NCI-H526 treated with DMSO at 0.1 percent for 48 hours (cell line): ENCODE results near the gene NGFR.

Source experiments
- DNase-seq: peaks from one replicate; lab custom pipeline; 2025; lab: John Stamatoyannopoulos, UW

Gene NGFR

DNA sequence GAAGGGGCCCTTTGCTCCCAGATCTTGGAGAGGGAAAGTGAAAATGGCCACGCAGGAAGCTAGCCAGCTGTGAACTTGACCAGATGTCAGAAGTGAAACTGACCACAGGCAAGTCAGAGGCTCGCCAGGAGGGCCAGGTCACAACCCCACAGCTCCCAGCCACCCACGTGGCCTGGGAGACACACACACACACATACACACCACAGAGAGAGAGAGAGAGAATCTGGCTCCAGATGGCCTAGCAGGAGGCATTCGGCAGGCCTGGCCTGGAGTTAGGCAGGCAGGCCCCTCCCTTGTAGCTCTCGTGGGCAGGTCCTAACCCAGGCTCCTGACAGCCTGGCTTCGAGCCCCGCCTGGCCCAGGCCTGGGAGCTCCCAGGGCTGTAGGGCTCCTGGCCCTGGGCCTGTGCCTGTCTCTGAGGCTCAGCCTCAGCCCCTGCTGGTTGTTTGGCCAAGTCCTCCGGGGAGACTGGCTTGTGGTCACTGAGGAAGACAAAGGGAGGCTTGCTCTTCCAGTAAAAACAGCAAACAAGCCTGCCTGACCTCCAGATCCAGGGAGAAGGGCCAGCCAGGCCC is 20.2 kb downstream of the NGFR start:
- DNase-seq, result no peak

DNA sequence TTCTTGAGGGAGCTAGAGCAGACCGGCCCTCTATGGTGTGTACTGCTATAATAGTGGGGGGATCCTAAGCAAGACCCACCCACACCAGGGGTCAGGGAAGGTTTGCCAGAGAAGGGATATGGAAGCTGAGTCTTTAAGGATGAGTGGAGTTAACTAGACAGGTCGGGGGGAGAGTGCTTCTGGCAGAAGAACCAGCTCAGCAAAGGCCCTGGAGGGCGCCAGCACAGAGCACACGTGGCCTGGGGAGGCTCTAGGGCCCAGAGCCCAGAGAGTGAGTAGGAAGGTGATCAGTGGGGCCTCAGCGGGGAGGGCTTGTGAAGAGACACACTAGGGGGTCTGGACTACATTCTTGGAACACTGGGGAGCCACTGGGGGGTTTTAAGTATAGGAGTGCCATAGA is 21.1 kb downstream of the NGFR start:
- no peak for DNase-seq

DNA sequence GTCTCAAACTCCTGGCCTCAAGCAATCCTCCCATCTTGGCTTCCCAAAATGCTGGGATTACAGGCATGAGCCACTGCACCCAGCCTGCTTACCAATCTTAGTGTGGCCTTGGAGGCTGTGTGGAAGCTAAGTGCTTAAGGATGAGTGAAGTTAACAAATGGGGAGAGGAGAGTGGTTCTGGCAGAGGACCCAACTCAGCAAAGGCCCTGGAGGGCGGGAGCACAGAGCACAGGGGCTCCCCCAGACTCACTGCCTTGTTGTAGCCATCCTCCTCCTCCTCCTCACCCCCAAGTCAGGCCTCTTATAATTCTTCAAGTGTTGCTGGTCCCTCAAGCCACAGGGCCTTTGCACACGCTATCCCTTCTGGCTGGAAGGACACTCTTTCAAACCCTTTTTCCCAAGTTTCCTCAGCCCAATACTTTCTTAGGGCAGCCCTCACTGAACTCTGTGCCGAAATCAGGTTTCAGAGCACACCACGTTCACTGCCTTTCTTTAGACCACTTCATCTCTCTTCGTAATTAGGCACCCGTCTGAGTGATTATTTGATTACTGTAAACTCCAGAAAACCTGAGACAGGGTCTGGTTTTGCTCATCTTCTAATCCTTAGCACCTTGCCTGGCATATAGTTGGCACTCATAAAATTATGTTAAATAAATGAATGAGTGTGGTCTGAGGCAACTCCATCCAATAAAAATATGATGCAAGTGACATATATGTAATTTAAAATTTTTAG is 23.4 kb downstream of the NGFR start:
- no peak for DNase-seq

DNA sequence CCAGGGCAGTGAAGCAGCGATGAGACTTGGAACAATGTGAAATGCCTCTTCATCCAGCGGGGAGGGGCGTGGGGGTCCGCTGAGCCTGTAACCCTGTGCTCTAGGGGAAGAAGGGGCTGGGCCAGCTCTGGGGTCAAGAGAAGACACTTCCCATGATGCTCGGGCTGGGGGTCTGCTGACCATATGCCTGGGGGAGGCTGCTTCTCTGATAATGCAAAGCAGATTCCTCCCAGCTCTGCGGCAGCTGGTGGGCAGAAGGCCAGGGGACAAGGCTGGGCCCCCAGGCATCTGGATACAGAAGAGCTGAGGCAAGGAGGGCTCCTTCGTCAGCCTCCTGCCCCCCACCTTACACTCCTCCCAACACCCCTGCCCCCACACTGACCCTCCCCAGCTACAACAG is 24.7 kb downstream of the NGFR start:
- DNase-seq, result no peak

DNA sequence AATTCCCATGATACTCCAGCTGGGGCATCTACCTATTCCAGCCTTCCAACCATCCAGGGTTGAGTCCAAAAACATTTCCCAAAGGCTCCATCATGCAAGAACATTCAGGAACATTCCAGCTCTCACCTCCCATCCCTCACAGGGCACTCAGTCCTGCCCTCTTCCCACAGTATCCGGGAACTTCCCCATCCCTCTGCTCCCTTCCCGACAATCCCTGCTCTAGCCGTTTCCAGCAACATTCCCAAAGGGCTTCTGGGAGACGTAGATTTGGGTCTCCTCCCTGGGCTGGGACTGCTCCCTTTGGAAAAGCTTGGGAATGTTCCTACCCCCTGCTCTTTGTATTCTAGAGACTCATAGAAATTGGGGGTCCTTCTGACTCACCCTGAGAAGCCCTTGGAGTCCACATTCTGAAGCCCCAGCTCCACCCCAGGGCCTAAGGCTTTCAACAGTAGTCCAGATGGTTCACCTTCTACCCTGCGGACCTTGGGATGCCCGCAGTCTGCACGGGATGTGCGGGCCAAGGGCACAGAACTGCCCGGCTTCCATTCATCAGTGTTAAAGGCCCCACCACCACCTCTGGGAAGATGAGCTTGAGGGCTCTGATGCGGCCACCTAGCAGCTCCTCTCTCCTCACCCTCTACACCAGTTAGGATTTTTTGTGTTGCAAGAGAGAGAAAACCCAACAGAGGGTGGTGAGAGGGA is 25.4 kb downstream of the NGFR start:
- DNase-seq, result no peak

DNA sequence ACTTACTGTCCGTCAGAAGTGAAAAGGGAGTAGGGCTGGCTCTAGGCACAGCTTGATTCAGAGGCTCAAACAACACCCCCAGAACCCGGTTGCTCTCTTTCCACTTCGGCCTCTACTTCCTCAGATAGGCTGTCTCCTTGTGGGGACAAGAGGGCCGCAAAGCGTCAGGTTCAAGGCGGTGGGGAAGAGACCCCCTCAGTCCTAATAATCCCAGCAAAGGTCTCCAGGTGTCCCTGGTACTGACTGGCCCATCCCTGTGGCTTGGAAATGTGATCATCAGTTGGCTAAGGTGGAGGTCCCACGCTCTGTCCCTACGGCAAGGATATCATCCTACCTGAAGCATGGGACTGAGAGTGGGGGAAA is 26.0 kb downstream of the NGFR start:
- no peak for DNase-seq

DNA sequence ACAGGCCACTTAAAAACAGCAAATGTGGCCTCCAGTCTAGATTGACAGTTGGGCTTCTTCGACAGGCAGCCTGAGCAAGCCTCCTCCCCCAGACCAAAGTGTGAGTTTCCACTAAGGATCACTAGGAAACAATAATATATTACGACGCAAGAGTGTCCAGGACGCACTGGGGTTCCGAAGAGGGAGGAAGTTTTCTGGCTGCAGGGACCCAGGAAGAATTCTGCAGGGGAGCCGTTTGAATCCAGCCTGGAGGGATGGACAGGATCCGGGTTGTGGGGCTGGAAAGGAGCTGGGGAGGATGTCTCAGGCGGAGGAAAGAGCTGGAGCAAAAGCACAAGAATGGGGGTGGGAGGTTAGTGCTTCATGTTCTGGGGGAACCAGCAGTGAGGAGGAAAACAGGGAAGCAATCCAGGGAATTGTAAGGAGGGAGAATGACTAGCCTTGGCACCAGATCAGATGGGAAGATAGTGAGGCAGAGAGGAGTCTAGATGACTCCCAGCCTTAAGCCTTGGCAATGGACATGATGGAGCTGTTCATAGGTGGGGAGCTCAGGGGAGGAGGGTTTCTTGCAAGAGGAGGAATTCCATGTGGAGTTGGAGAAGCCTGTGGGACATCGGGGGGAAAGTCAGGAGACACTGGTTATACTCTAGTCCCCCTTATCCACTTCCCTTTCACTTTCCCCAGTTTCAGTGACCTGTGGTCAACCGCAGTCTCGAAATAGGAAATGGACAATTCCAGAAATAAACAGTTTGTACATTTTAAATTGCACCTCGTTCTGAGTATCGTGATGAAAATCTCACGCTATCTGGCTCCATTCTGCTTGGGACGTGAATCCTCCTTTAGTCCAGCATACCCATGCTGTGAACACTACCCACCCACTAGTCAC is 26.6 kb downstream of the NGFR start:
- no peak for DNase-seq

DNA sequence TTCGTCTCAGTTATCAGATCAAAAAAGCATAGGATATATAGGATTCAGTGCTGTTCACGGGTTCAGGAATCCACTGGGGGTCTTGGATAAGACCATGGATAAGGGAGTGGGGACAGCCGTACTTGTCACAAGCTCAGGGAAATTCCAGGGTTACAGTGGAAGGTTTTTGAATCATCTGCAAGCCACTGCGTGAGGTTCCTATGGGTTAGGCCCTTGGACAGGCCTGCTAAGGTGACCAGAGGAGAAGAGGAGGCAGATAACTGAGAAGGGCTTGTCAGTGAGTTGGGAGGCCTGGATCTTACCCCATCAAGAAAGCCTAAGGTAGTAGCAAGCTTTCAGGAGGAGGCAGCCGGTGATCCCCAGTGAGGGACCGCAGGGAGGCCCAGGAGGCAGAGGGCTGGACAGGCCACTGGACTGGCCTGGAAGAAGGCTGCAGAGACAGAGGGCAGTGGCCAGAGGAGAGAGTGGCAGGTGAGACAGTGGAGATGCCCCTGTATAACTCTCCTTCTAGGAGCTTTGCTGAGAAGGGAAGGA is 27.3 kb downstream of the NGFR start:
- DNase-seq, result no peak

DNA sequence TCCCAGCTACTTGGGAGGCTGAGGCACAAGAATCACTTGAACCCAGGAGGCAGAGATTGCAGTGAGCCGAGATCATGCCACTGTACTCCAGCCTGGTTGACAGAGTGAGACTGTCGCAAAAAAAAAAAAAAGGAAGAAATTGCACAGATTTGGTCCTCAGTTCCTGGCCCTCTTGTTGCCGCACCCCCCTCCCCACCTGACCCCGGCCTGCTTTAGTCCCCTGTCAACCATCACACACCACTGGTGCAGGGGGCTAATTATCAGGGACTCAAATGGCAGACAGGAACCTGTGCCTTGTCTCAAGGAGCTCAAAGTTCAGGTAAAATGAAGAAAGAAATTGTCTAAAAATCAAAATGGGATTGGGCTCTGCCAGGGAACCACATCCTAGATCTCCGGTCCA is 28.1 kb downstream of the NGFR start:
- no peak for DNase-seq

DNA sequence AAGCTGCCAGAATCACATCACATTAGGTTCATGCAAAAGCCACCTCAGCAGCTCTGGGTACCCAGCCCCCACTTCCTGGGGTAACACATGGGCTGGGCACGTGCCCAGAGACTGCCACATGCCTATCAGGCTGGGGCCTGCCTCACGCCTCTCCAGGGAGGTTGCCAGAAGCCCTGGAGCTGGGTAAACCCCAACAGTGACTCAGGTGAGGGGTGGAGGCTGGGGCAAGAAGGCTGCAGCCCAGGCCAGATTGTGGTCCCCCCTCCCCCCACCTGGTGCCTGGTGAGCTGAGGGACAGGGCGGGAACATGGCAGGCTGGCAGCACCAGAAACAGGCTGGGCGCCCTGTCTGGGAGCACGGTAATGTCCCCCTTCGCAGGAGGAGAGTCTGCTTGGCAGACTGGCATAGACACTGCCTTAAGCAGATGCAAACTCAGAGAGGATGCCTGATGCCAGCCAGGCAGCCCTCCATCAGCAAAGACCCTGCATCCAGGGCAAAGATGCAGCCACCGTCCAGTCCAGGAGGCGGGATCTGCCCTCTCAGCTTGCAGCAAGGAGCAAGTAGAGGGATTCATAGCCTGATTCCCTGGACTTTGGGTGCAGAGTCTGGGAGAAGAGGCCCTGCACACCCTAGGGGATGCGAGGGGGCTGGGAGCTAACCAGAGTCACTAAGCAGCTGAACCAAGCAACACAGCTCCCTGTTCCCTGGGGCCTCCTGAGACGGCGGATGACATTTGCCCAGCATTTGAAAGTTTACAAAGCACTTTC is 28.8 kb downstream of the NGFR start:
- DNase-seq, result no peak

DNA sequence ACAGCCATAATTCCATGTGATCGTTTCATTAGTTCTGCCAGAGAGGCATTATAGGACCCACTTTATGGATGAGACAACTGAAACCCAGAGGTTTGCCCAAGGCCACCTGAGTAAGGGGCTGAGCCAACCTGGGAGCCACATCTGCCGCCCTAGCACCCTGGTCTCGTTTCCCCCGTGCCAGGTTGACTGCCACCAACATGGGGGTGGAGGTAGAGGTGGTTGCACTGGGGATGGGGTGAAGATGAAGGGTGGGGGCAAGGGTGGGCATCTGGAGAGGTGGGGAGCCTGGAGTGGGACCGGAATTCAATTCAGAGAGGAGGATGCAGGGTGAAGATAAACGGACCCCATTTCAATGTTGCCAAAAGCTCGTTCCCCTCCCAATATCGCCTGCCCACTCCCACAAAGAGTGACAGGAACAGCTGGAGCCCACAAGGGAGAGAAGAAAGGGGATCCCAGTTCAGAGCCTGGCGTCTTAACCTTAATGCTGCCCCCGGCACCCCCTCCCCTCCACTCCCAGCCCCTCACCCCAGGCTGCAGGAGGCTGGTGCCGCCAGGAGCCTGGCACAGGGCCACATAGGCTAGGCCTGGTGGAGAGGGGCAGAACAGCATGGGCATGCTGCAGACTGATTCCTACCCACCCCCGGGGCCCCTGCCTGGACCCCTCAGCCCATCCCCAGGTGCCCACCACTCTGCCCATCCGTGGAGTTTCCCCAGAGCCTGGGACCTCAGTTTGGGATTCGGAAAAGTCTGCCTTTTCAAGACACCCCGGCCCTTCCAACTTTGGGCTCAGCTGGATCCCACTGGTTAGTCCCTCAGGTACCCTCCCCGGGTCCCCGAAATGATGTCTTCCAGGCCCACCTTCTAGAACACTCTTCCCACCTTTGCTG is 29.6 kb downstream of the NGFR start:
- no peak for DNase-seq

DNA sequence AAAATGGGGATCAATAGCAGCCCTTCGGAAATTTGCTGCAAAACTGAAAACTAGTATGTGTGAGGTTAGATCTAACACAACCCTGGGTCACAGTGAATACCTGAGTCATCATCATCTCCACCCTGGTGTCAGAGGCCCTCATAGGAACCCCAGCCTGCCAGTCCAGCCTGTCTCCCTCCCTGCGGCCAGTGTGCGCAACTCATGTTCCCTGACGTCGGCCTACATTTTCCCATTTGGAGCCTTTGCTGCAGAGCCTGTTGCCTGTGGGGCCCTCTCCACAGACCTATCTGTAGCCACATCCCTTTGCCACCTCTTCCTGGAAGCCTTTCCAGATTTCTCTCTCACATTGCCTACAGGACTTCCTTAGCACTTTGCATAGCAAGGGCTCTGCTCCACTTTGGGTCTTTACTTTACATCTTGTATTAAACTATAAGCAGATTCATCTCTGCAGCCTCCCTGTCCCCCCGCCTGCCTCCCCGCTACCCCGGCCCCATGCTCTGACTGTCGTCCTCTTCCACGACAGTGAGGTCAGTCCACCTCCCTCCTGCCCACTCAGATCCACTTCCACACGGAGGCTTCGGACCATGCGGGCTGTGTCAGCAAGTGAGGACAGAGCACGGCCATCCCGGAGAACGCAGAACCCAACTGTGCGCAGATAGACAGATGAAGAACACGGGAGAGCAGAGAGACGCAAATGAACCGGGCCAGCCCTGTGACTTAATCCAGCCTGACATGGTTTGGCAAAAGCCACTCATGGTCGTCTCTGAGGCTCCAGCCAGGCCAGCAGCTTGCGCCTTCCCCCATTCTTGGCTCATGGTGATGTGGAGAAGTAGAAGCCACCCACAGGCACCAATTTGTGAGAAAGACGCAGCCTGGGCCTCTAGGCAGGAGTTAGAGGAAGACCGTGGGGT is 31.0 kb downstream of the NGFR start:
- DNase-seq, result no peak

DNA sequence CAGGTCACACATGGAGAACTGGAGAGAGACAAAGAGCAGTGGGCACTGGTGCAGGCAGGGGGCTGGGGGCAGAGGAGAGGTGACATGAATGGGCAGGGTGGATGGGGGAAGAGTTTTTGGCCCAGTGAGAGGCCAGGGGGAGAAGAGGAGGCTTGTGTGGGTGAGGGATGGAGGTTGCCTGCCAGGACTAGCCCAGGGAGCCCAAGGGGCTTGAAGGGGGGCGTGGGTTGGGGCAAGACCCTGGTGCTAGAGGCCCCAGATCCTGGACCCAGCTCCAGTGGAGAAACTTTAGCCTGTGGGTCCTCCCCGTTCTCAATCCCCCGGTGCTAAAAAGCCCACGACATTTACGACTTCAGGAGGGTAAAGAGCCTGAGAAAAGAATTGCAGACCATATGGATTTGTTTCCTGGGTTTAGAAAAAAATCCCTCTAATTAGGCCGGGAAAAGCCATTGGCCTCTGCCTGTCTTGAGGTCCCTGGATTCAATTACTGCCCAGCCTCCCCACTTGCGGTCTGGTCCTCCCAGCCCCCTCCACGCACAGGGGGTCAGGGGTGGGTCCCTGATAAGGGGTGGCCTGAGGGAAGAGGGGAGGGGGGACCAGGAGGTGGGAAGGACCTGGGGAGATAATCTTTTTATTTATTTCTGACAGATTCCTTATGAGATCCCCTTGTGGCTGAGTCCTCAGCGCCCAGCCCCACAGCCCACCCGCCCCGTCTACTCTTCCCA is 33.0 kb downstream of the NGFR start:
- DNase-seq, result no peak

DNA sequence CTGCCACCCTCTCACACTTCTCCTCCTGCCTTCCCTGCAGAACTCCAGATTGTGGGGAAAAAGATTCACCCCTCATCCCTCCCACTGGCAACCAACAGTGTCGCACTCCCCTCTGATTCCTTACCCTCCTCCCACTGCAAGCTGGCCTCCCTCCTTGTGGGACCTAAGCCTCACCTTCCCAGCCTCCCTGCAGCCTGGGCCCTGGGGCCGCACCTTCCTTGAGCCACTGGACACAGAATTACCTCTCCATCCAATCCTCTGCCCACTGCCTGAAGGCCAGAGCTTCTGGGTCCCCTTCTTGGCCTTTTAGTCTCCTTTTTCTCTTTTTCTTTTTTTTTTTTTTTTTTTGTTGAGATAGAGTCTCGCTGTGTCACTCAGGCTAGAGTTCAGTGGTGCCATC is 33.9 kb downstream of the NGFR start:
- no peak for DNase-seq

DNA sequence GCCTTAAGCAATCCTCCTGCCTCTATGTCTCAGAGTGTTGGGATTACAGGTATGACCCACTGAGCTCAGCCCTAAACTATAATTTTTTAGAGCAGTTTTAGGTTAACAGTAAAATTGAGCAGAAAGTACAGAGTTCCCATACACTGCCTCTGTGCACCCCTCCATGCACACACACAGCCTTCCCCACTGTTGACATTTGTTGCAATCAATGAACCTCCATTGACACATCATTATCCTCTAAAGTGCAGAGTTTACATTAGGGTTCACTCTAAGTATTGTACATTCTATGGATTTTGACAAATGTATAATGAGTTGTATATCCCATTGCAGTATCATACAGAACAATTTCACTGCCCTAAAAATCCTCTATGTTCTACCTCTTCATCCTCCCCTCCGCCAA is 35.0 kb downstream of the NGFR start:
- DNase-seq, result no peak

DNA sequence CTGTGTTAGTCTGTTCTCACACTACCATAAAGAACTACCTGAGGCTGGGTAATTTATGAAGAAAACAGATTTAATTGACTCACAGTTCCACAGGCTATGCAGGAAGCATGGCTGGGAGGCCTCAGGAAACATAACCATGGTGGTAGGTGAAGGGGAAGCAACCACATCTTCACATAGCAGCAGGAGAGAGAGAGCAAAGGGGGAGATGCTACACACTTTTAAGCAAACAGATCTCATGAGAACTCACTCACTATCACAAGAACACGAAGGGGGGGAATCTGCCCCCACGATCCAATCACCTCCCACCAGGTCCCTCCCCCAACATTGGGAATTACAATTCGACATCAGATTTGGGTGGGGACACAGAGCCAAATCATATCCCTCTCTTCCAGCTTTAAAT is 48.8 kb downstream of the NGFR start:
- DNase-seq, result no peak

DNA sequence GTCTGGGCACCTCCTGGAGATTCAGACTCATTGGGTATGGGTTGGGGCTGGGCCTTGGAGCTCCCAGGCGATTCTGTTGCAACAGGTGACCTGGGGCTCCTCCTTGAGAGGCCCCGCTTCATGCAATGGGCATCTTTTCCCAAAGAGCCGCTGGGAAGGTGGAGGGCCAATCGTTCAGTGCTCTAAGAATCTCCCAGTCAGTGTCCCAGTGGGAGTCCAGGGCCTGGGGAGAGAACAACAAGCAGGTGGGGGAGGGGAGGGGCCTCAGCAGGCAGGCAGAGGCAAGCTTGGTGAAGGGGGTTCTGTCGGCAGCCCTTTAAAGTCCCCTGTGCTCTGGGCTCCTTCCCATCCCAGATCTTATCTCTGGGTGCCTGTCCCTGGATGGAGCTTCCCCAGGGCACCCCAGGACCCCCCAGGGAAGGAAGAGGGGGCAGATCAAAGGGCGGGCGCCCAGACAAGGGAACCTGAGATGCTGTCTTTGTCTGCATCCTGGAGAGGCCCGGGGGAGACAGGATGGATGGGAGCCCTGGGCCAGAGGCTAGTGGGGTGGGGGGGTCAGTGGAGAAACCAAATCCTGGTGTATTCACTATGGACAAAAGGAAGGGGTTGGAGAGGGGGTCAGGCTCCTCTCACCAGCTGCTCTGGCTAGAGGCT is 50.0 kb downstream of the NGFR start:
- no peak for DNase-seq

DNA sequence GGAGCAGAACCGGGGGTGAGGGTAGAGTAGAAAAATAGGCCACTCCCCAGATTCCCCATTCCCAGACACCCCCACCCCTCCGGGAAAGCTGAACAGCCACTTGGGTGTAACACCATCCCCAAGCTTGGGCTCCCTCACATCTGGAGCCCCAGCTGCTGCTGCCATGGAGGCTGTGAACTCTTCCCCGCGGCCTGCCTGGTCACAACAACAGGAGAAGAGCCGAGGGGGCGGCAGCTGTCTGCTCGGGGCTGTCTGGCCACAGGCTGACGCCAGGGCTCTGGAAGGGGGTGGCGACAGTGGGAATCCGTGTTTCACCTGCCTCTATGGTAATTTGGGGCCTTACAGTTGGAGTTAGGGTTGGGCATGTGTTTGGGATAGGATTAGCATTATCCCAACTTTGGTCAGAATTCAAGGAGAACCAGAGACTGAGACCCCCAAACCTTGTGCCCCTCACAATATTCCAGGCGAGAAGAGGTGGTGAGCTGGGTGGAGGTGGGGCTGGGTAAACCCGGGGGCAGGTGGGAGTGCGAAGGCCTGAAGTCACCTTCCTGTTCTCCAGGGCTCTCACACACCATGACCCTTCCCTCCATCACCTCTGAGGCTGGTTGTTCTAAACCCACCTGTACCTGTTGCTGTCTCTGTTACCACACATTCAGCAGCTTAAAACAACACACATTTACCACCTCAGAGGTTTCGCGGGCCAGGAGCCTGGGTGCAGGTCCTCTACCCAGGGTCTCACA is 50.9 kb downstream of the NGFR start:
- no peak for DNase-seq
